GM10248 (cell line): ENCODE data around the gene ANKRD13C.

Experiments
- CTCF ChIA-PET: fragments of 300-600 bp; sonication (Branson Sonifier 250); formaldehyde crosslinking; extraction: SDS; loops from one replicate; lab custom pipeline; 2021; ENCODE audit warnings: antibody characterized with exemption; lab: Yijun Ruan, JAX
- POLR2A ChIA-PET: fragments of 350-650 bp; sonication (Branson Sonifier 250); formaldehyde crosslinking; extraction: SDS; loops from one replicate; lab custom pipeline; 2020; ENCODE audit warnings: antibody characterized with exemption; lab: Yijun Ruan, JAX
- DNase-seq: peaks from one replicate; pipeline ENCODE4 v3.0.0; 2012; ENCODE audit errors: extremely low spot score
- CTCF ChIP-seq: IDR thresholded peaks from 2 replicates; pipeline ENCODE4 v1.5.1; 2012; ENCODE audit warnings: mild to moderate bottlenecking, low read depth; ENCODE audit errors: extremely low read depth, missing control alignments, control extremely low read depth

ANKRD13C gene

GRCh38 chr1:70293186-70293843 lies 61.2 kb downstream of the ANKRD13C start:
- DNase-seq: no peak
- CTCF ChIA-PET: interaction anchor here (1.1 to 1.4 kb wide), 2 partner anchors 9 to 23 kb away, joined by 4 to 7 read pairs; no protein-coding TSS in a partner anchor
- POLR2A ChIA-PET: no interaction called here
- TF ChIP-seq CTCF: no peak

- DNase-seq: no peak
- CTCF ChIA-PET: interaction anchor here (1.1 to 2.9 kb wide), 2 partner anchors 9 to 12 kb away, joined by 3 to 14 read pairs; no protein-coding TSS in a partner anchor
- POLR2A ChIA-PET: no interaction called here
- no peak for TF ChIP-seq CTCF
Measured at GRCh38 chr1:70290218-70290617, 64.3 kb downstream of the ANKRD13C start.

GRCh38 chr1:70288166-70288565 lies 66.4 kb downstream of the ANKRD13C start:
- POLR2A ChIA-PET: no interaction called here
- no peak for TF ChIP-seq CTCF
- CTCF ChIA-PET: interaction anchor here (1.0 to 2.9 kb wide), 3 partner anchors 10 to 55 kb away, joined by 4 to 14 read pairs (median 11); no protein-coding TSS in a partner anchor
- no peak for DNase-seq

- CTCF ChIA-PET: interaction anchor here (1.0 kb wide), 1 partner anchor 15 kb away, joined by 3 read pairs; no protein-coding TSS in a partner anchor
- TF ChIP-seq CTCF: no peak
- POLR2A ChIA-PET: no interaction called here
- DNase-seq: no peak
Measured at GRCh38 chr1:70286453-70286852, 68.1 kb downstream of the ANKRD13C start.

GRCh38 chr1:70284366-70284765 lies 70.2 kb downstream of the ANKRD13C start:
- POLR2A ChIA-PET: no interaction called here
- TF ChIP-seq CTCF: no peak
- no peak for DNase-seq
- CTCF ChIA-PET: interaction anchor here (1.5 kb wide), 1 partner anchor 8 kb away, joined by 4 read pairs; no protein-coding TSS in a partner anchor

- CTCF ChIA-PET: interaction anchor here (1.0 to 2.9 kb wide), 2 partner anchors 10 to 15 kb away, joined by 4 to 14 read pairs; no protein-coding TSS in a partner anchor
- POLR2A ChIA-PET: no interaction called here
- no peak for TF ChIP-seq CTCF
- DNase-seq: no peak
Measured at GRCh38 chr1:70278710-70279109, 75.8 kb downstream of the ANKRD13C start.
